Activated CD4-positive, alpha-beta T cell treated with anti-CD3 and anti-CD28 coated beads, Interleukin-2, amount 10 ng/mL, durations not matched to agents 7 days and 5 days (primary cell): ENCODE measurements around the gene TRUB1. TPM values are rescaled to one million over a fixed set of nuclear protein-coding genes. Genes with fewer than 3 reads are reported as not detected.
"Not testable (repeated sequence)": the region's sequence is repeated elsewhere in the genome, so short reads cannot be mapped to it uniquely, and the experiment has no call there.

Experiments used
- CTCF ChIA-PET: fragments of 350-600 bp; sonication (Branson Sonifier 250); formaldehyde crosslinking; loops from one replicate; lab custom pipeline; 2021; ENCODE audit warnings: antibody characterized with exemption; lab: Charles Lee
- POLR2A ChIA-PET: fragments of 350-600 bp; sonication (Branson Sonifier 250); formaldehyde crosslinking; loops from one replicate; lab custom pipeline; 2021; ENCODE audit warnings: antibody characterized with exemption; lab: Charles Lee
- DNase-seq: peaks from one replicate; pipeline ENCODE4 v3.0.0-alpha.2; 2020
- H3K27ac Mint-ChIP-seq: one replicate; pipeline ENCODE4 v1.8.0; 2021; ENCODE audit warnings: mild to moderate bottlenecking, moderate library complexity, mixed read lengths
- H3K27me3 Mint-ChIP-seq: one replicate; pipeline ENCODE4 v1.8.0; 2021; ENCODE audit warnings: mixed read lengths
- H3K36me3 Mint-ChIP-seq: one replicate; pipeline ENCODE4 v1.8.0; 2021; ENCODE audit warnings: low read depth, mixed read lengths
- H3K4me1 Mint-ChIP-seq: one replicate; pipeline ENCODE4 v1.8.0; 2021; ENCODE audit warnings: mixed read lengths
- H3K4me3 Mint-ChIP-seq: one replicate; pipeline ENCODE4 v1.8.0; 2021; ENCODE audit warnings: mild to moderate bottlenecking, moderate library complexity, mixed read lengths
- H3K9me3 Mint-ChIP-seq: one replicate; pipeline ENCODE4 v1.8.0; 2021; ENCODE audit warnings: mixed read lengths
- total RNA-seq, 2 experiments: library from RNA; stranded (reverse); gene quantifications; one replicate each; pipeline ENCODE4 v1.2.3, GENCODE V29; 2021

The TRUB1 gene
- total RNA-seq, 2 experiments from 2014 or later = 12.3 to 12.4 TPM

DNA sequence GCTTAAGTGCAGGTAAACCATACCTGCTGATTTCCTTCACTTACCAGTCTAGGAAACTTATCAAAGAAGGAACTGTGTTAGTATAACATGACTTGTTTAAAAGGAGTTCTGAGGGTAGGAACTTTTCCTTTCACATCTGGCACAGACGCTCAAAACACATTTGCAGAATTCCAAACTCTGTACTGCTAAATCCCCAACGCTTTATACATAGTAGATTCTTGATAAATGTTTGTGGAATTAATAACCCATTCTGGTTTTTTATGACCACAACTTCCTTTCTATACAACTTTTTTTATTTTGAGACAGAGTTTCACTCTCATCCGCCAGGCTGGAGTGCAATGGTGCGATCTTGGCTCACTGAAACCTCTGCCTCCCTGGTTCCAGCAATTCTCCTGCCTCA is 7.7 kb upstream of the TRUB1 start:
- Mint-ChIP-seq H3K36me3 (no peaks in the 10 kb centered on the region), H3K4me1 (peaks cover 5% of the 10 kb centered on the region), H3K4me3 (no peak overlapping the region), H3K27me3 (peaks cover 4% of the 10 kb centered on the region), H3K9me3 (peaks cover 7% of the 10 kb centered on the region), H3K27ac (no peak overlapping the region)
- no peak for DNase-seq
- POLR2A ChIA-PET = no interaction called here
- CTCF ChIA-PET = no interaction called here

DNA sequence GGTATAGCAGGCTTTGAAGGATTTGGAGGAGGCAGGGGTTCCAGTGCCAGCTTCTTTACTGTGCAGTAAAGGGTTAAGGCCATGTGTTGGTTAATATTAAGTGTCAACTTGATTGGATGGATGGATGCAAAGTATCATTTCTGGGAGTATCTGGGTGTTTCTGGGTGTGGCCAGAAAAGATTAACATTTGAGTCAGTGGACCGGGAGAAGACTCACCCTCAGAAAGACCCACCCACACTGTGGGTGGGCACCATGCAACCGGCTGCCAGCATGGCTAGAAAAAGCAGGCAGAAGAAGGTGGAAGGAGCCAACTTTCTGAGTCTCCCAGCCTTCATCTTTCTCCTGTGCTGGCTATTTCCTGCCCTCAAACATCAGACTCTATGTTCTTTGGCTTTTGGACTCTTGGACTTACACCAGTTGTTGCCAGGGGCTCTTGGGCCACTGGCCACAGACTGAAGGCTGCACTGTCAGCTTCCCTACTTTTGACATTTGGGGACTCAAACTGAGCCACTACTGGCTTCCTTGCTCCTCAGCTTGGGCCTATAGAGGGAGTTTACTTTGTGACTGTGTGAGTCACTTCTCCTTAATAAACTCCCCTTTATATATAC is 6.8 kb upstream of the TRUB1 start:
- DNase-seq = no peak
- Mint-ChIP-seq H3K36me3 (no peaks in the 10 kb centered on the region), H3K27ac (no peak overlapping the region), H3K9me3 (peaks cover 7% of the 10 kb centered on the region), H3K4me1 (no peaks in the 10 kb centered on the region), H3K27me3 (peaks cover 4% of the 10 kb centered on the region), H3K4me3 (no peak overlapping the region)
- ChIA-PET POLR2A (no interaction called here), CTCF (no interaction called here)

DNA sequence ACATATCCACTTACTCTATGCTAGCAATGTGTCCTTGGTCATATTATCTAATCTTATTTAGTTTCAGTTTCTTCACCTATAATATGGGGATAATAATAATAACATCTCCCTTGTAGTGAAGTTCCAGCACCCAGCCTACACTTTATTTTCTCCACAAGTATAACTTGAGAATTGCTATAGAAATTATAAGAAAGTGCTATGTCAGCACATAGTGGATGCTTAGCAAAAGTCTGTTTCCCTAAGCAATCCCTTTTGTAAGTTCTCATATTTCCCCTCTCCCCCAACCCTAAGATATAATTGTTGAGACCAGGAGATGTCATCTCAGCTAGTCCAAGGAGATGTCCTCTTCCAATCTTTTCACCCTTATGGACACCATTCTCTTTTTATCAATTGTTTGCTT is 5.8 kb upstream of the TRUB1 start:
- Mint-ChIP-seq H3K27ac (no peak overlapping the region), H3K36me3 (no peaks in the 10 kb centered on the region), H3K9me3 (peaks cover 7% of the 10 kb centered on the region), H3K27me3 (peaks cover 2% of the 10 kb centered on the region), H3K4me3 (no peak overlapping the region), H3K4me1 (no peaks in the 10 kb centered on the region)
- ChIA-PET CTCF (interaction anchor here (0.7 kb wide), 1 partner anchor 9 kb away, joined by 3 read pairs; no protein-coding TSS in a partner anchor), POLR2A (no interaction called here)
- no peak for DNase-seq

DNA sequence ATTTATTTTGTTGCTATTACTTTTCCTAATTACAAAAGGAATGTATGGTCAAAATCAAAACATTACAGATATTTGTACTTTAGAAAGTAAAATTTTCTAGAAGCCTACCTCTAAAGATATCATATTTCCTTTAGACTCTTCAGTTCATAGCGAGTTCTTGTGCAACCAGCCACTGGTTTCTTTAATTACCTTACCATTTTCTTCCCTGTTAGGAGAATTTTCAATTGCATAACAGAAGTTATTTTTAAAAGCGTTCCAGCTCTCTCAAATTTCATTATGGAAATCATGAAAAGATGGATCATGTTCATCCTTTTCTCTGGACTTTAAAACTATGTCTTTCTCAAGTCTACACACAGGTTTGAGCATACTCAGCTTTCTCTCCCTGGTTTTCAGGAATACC is 5.0 kb upstream of the TRUB1 start:
- POLR2A ChIA-PET = no interaction called here
- CTCF ChIA-PET = no interaction called here
- peaks cover 5% of the 10 kb centered on the region for H3K4me1 Mint-ChIP-seq
- DNase-seq = no peak
- peaks cover 7% of the 10 kb centered on the region for H3K9me3 Mint-ChIP-seq
- no peaks in the 10 kb centered on the region for H3K36me3 Mint-ChIP-seq
- H3K27me3 Mint-ChIP-seq = no peaks in the 10 kb centered on the region
- no peak overlapping the region for H3K27ac Mint-ChIP-seq
- no peak overlapping the region for H3K4me3 Mint-ChIP-seq

DNA sequence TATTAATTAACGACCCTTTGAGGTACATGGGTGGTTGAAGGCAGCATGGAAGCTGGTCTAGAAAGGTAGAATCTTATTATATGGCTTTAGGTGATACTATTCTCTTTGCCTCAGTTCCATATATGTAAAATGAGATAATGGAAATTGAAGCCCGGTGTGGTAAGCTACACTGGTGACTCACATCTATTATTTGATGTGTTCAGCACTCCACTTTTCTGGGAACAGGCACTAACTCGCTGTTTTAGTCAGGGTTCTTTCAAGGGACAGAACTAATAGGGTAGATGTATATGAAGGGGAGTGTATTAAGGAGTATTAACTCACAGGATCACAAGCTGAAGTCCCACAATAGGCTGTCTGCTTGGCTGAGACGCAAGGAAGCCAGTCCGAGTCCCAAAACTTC is 4.4 kb upstream of the TRUB1 start:
- no peak overlapping the region for H3K27ac Mint-ChIP-seq
- POLR2A ChIA-PET = no interaction called here
- H3K9me3 Mint-ChIP-seq = peaks cover 7% of the 10 kb centered on the region
- H3K4me1 Mint-ChIP-seq = peaks cover 6% of the 10 kb centered on the region
- no peaks in the 10 kb centered on the region for H3K36me3 Mint-ChIP-seq
- no peak for DNase-seq
- H3K27me3 Mint-ChIP-seq = no peaks in the 10 kb centered on the region
- CTCF ChIA-PET = interaction anchor here (0.6 kb wide), 1 partner anchor 490 kb away, joined by 4 read pairs; no protein-coding TSS in a partner anchor
- H3K4me3 Mint-ChIP-seq = no peak overlapping the region

DNA sequence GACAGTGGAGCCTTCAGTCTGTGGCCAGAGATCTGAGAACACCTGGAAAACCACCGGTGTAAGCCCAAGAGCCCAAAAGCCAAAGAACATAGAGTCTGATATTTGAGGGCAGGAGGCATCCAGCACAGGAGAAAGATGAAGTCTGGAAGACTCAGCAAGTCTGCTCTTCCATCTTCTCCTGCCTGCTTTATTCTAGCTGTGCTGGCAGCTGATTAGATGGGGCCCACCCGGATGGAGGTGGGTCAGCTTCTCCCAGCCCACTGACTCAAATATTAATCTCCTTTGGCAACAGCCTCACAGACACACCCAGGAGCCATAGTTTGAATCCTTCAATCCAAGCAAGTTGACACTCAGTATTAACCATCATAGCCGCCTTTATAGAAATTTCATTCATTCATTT is 4.0 kb upstream of the TRUB1 start:
- DNase-seq, H3K36me3 Mint-ChIP-seq, H3K9me3 Mint-ChIP-seq, POLR2A ChIA-PET, H3K27ac Mint-ChIP-seq, H3K4me3 Mint-ChIP-seq, H3K4me1 Mint-ChIP-seq, H3K27me3 Mint-ChIP-seq: not testable (repeated sequence)
- CTCF ChIA-PET = interaction anchor here (0.6 kb wide), 1 partner anchor 490 kb away, joined by 4 read pairs; no protein-coding TSS in a partner anchor

DNA sequence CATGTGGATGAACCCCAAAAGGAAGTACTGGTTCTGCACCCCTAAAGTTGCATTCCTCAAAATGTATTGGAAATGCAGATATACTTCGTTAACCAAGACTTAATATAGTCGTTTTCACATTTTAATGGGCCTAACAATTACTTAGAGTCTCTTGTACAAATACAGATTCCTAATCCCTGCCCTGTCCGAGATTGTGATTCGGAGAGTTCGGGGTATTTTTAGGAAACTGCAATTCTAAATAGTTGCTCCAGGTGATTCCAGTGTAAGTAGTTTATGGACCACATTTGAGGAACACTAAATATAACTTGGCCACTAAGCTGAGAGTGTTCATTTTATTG is 830 bp downstream of the TRUB1 start:
- ChIA-PET CTCF (interaction anchor here (0.6 to 2.7 kb wide), 3 partner anchors 23 to 94 kb away, joined by 3 to 9 read pairs (median 3); no protein-coding TSS in a partner anchor), POLR2A (no interaction called here)
- no peaks in the 10 kb centered on the region for H3K27me3 Mint-ChIP-seq
- no peaks in the 10 kb centered on the region for H3K9me3 Mint-ChIP-seq
- peak overlapping the region; percentile 98 for H3K4me3 Mint-ChIP-seq
- H3K36me3 Mint-ChIP-seq = peaks cover 20% of the 10 kb centered on the region
- peak overlapping the region; percentile 98 for H3K27ac Mint-ChIP-seq
- peaks cover 30% of the 10 kb centered on the region for H3K4me1 Mint-ChIP-seq
- no peak for DNase-seq

DNA sequence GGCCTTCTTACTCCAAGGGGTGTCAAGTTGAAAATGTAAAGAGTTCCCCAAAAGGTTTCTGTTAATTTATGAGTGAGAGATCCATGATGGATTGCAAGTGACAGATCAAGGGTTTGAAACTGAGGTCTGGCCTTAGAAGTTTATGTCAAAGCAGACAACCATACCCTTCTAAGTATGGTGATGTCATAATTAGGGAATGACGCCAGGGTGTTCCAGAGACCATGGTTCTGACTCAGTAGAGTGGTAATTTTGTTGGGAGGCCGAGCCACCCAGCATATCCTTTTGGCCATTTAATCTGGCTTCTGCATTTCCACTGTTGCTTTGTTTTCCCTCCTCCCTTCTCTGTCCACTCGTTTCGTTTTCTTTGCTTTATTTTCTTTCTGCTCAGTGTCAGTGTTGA is 2.7 kb downstream of the TRUB1 start:
- Mint-ChIP-seq H3K27ac (peak overlapping the region; percentile 54), H3K4me3 (no peak overlapping the region), H3K9me3 (no peaks in the 10 kb centered on the region), H3K27me3 (no peaks in the 10 kb centered on the region), H3K36me3 (peaks cover 33% of the 10 kb centered on the region), H3K4me1 (peaks cover 30% of the 10 kb centered on the region)
- ChIA-PET POLR2A (no interaction called here), CTCF (interaction anchor here (1.0 kb wide), 1 partner anchor 18 kb away, joined by 3 read pairs; no protein-coding TSS in a partner anchor)
- DNase-seq = no peak

DNA sequence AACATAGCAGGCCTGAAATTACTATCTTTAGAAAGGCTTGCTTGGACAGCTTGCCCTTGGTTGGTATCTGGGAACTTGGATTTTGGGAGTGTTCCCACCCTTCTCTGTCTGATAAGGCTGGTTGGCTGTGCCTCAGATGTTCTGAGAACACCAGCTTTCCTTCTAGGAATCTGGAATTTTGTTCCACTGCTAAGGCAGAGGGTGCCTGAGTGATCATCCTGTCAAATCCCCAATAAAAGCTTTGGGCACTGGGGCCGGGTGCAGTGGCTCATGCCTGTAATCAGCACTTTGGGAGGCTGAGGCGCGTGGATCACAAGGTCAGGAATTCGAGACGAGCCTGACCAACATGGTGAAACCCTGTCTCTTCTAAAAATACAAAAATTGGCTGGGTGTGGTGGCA is 5.0 kb downstream of the TRUB1 start:
- POLR2A ChIA-PET = no interaction called here
- no peak for DNase-seq
- CTCF ChIA-PET = interaction anchor here (0.7 kb wide), 1 partner anchor 29 kb away, joined by 3 read pairs; no protein-coding TSS in a partner anchor
- no peaks in the 10 kb centered on the region for H3K9me3 Mint-ChIP-seq
- peaks cover 25% of the 10 kb centered on the region for H3K4me1 Mint-ChIP-seq
- H3K27ac Mint-ChIP-seq = no peak overlapping the region
- H3K4me3 Mint-ChIP-seq = no peak overlapping the region
- H3K36me3 Mint-ChIP-seq = peaks cover 39% of the 10 kb centered on the region
- H3K27me3 Mint-ChIP-seq = no peaks in the 10 kb centered on the region

DNA sequence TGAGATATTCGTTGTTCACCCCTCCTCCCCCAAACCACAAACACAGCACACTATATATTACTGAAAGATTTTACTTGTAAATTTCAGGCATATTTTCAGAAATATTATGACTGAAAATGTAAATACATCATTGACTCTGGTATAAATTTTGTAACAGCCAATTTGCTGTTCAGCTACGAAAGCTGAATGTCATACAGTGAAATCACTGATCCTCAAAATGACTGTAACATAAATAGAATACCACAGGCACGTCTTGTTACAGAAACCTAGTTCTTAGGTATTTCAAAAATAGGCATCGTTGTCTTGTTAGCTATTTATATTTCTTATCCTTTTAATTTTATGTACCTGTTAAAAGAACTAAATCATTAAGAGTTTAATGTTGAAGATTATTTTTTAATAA is 15.1 kb downstream of the TRUB1 start:
- ChIA-PET CTCF (no interaction called here), POLR2A (no interaction called here)
- Mint-ChIP-seq H3K4me1 (peaks cover 24% of the 10 kb centered on the region), H3K9me3 (no peaks in the 10 kb centered on the region), H3K27ac (no peak overlapping the region), H3K27me3 (no peaks in the 10 kb centered on the region), H3K4me3 (no peak overlapping the region), H3K36me3 (peaks cover 37% of the 10 kb centered on the region)
- DNase-seq = no peak

DNA sequence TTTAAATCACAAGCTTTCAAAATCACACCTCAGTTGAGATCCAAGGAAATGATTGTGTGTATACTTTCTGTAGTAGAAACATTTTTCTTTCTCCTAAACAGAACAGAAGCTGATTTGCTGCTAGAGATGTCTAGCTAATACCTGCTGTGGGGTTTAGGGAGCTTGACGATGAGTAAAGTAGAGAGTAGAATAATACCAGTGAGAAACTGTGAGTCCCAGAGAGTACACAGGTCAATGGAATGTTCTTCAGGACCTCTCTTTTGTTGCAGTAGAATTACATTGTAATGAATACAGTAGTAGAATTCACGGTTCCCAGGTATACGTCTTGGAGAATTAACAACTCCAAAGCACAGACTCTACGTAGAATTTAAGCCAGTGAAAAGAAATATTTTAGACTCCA is 18.0 kb downstream of the TRUB1 start:
- DNase-seq = no peak
- Mint-ChIP-seq H3K9me3 (no peaks in the 10 kb centered on the region), H3K4me1 (peaks cover 25% of the 10 kb centered on the region), H3K27ac (no peak overlapping the region), H3K4me3 (no peak overlapping the region), H3K27me3 (no peaks in the 10 kb centered on the region), H3K36me3 (peaks cover 27% of the 10 kb centered on the region)
- POLR2A ChIA-PET = no interaction called here
- CTCF ChIA-PET = interaction anchor here (1.4 kb wide), 1 partner anchor 32 kb away, joined by 4 read pairs; no protein-coding TSS in a partner anchor

DNA sequence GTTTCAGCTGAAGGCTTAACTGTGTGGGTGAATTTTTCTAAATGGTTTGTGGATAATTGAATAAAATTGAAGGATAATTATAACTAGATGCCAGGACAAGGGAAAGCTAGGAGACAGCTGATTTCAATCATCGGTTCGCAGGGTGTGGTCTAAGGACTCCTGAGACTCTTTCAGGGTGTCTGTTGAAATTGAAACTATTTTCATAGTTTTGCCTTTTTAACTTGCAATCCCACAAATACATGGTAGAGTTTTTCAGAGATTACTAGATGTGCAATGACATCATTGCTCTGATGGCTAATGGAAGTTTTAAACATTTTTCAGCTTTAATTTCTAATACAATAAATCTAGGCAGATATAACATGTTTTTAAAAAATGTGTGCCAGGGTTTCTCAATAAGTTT is 18.5 kb downstream of the TRUB1 start:
- H3K36me3 Mint-ChIP-seq = peaks cover 32% of the 10 kb centered on the region

DNA sequence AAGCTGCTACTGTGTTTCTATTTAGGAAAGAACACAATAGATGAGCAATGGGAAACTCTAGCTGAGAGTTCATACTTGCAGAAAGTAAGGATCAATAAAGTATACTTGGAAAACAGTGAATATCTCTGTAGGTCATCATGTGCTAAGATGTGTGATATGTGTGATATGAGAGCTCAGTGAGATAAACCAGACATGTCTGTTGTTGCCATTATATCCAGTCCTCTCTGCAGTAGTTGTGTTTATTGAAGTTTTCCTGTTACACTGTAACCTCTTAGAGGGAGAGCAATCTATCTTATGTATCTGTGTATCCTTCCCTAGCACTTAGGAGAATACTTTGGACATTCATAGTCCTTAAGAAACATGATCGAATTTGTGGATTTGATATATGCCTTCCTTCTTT is 19.1 kb downstream of the TRUB1 start:
- DNase-seq = no peak
- Mint-ChIP-seq H3K36me3 (peaks cover 34% of the 10 kb centered on the region), H3K27me3 (no peaks in the 10 kb centered on the region), H3K9me3 (no peaks in the 10 kb centered on the region), H3K4me3 (no peak overlapping the region), H3K4me1 (peaks cover 25% of the 10 kb centered on the region), H3K27ac (no peak overlapping the region)
- ChIA-PET CTCF (interaction anchor here (1.4 kb wide), 1 partner anchor 33 kb away, joined by 4 read pairs; no protein-coding TSS in a partner anchor), POLR2A (no interaction called here)

More for the DNA sequence above, 18.5 kb downstream of the TRUB1 start:
- no peak for DNase-seq
- Mint-ChIP-seq H3K4me1 (peaks cover 25% of the 10 kb centered on the region), H3K27ac (no peak overlapping the region), H3K27me3 (no peaks in the 10 kb centered on the region), H3K4me3 (no peak overlapping the region), H3K9me3 (no peaks in the 10 kb centered on the region)
- CTCF ChIA-PET = interaction anchor here (1.4 kb wide), 1 partner anchor 33 kb away, joined by 4 read pairs; no protein-coding TSS in a partner anchor
- POLR2A ChIA-PET = no interaction called here
